Fibroblast of peridontal ligament (primary cell): Measurements from ENCODE around the gene ZNF300.
A peak's percentile ranks its signal among the peaks of the same experiment; 100 is the strongest.
"Not testable (repeated sequence)": the region's sequence is repeated elsewhere in the genome, so short reads cannot be mapped to it uniquely, and the experiment has no call there.

ENCODE experiments used
- DNase-seq: peaks from one replicate; pipeline ENCODE4 v3.0.0-alpha.2; 2010; ENCODE audit errors: extremely low read depth

The ZNF300 gene

GRCh38 chr5:150904479-150905311 is at the start of gene ZNF300:
Gene ZNF300 (minus strand): TSS chr5:150904980. CDS start chr5:150903155, 1,825 bp downstream.
- peak; percentile 93 for DNase-seq

GRCh38 chr5:150948539-150948938 is 43.8 kb upstream of the ZNF300 start:
- no peak for DNase-seq

- DNase-seq: peak; percentile 93
Observed at GRCh38 chr5:150946351-150946905, 41.6 kb upstream of the ZNF300 start.

- DNase-seq: no peak
Observed at GRCh38 chr5:150945947-150946346, 41.2 kb upstream of the ZNF300 start.

DNA sequence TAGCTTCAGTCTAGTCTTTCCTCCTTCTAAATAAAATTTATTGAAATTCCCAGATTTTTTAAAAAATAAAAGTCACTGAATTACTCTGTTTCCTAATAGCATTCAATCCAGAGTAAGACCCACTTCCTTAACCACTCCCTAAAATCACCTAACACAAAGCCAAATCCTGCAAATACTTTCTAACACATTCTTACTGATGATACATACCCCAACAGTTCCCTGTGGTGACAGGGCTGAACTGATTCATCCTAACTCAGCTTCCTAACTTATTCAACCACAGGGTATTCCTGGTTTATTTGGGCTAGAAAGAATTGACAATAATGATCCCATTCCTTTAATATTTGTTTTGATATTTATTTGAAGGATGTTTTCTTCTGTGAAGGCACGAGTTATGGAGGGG is 40.7 kb upstream of the ZNF300 start:
- DNase-seq: no peak

DNA sequence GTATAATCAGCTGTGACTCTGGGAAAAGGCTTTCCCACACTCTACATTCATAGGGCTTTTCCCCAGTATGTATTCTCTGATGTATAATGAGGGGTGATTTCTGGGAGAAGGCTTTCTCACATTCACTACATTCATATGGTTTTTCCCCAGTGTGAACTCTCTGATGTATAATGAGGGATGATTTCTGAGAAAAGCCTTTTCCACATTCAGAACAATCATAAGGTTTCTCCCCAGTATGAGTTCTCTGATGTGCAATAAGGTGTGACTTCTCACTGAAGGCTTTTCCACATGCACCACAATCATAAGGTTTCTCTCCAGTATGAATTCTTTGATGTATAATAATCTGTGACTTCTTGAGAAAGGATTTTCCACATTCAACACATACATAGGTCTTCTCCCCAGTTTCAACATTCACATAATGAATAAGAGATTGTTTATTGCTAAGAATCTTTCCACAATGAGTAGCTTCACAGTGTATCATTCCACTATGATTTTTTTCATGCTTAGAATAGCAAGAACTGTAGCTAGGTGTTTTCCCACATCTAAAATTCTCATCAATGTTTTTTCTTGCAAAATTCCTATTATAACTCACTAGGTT is 26.7 kb upstream of the ZNF300 start:
- no peak for DNase-seq

DNA sequence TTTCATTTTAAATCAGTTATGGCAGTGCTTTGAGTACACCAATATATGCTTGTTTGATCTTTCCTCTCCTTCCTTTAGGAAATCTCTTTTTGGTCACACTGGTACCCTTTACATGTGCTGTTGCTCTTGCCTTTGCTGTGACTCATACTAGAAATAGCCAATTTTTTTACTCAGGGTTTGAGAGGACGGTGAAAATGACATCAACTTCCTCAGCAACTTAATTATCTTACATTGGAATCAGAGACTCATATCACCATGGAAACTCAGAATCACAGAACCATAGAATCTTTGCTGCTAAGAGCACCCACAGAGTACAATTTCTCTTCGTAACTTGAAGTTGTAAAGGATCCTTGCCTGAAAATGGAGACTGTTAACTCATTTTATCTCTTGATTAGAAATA is 13.8 kb upstream of the ZNF300 start:
- peak; percentile 8 for DNase-seq

- DNase-seq: no peak
Observed at GRCh38 chr5:150912312-150912814, 7.6 kb upstream of the ZNF300 start.

DNA sequence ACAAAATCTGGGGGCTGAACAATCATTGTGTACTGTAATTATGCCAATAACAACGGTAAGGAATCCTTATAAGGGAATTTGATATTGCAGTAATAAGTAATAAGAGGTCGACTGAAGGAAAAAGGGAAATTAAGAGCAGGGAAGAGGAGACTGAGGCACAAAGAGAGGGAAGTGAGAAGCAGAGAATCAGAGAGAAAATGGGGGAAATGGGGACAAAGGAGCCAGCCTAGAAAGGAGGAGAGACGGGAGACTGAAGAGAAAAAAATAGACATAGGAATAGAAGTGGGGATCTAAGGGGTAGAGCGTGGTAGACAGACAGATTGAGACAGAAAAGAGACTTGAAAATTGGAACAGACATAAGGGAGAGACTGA is 518 bp upstream of the ZNF300 start:
- DNase-seq: no peak

DNA sequence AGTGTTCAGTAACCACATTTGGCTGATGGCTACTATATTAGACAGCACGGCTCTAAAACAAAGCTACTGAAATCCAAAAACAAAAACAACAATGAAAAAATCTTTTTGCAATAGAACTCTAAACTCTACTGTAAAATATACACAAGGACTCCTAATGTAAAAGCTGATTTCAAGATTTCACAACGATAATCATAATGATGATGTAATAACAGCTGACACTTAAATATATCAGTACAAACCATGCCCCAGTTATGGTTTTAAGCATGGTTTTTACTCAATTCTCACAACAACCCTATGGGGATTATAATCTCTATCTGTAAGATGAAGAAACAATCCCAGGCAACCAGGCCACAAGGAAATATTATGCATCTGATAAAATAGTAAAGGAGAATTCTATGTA is 3.3 kb downstream of the ZNF300 start:
- DNase-seq: no peak

DNA sequence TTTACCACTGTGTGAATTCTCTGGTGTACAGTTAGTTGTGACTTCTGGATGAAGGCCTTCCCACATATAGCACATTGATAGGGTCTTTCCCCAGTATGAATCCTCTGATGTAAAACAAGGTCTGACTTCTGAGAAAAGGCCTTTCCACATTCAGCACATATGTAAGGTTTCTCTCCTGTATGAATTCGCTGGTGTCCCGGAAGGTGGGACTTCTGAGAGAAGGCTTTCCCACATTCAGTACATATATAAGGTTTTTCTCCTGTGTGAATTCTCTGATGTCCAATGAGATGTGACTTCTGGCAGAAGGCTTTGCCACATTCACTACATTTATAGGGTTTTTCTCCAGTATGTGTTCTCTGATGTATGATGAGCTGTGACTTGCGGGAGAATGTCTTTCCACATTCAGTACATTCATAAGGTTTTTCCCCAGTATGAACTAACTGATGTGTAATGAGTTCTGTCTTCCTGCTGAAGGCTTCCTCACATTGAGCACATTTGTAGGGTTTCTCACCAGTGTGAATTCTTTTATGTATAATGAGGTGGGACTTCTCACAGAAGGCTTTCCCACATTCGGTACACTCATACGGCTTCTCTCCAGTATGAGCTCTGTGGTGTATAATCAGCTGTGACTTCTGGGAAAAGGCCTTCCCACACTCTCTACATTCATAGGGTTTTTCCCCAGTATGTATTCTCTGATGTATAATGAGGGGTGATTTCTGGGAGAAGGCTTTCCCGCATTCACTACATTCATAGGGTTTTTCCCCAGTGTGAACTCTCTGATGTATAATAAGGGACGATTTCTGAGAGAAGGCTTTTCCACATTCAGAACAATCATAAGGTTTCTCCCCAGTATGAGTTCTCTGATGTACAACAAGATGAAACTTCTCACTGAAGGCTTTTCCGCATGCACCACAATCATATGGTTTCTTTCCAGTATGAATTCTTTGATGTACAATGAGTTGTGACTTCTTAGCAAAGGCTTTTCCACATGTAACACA is 9.1 kb downstream of the ZNF300 start:
- DNase-seq: no peak

- DNase-seq: peak; percentile 30
Observed at GRCh38 chr5:150879358-150879757, 25.4 kb downstream of the ZNF300 start.

- DNase-seq: no peak
Observed at GRCh38 chr5:150862070-150862469, 42.7 kb downstream of the ZNF300 start.

DNA sequence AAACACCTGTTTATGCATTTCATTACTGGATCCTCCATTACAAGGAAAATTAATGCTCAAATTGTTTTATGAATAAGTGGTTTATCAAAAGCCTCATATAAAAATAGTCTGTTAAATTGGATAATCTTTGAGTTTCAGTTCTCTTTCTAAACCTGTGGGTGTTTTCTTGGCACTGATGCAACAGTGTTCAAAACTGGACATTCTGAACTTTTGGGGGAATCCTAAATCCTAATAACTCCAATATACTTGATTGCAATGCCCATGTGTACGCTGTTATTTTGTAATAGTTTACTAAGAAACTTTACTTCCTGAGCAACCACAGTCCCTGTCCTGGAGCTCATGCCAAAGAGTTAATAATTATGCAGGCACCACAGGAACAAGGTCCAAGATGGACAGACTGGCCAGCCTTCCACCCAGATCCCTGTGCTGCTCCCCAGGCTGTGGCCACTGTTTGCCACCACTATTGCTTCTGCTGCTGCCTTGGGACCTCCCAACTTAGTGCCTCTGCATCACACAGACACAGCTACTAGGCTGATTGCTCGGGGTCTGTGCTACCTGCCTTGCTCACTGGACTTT is 44.4 kb downstream of the ZNF300 start:
- no peak for DNase-seq

- not testable (repeated sequence) for DNase-seq
Observed at GRCh38 chr5:150856700-150857099, 48.1 kb downstream of the ZNF300 start.

- DNase-seq: peak; percentile 2
Observed at GRCh38 chr5:150853561-150853960, 51.2 kb downstream of the ZNF300 start.

- no peak for DNase-seq
Observed at GRCh38 chr5:150851039-150851438, 53.7 kb downstream of the ZNF300 start.

- DNase-seq: no peak
Observed at GRCh38 chr5:150848271-150848670, 56.5 kb downstream of the ZNF300 start.

DNA sequence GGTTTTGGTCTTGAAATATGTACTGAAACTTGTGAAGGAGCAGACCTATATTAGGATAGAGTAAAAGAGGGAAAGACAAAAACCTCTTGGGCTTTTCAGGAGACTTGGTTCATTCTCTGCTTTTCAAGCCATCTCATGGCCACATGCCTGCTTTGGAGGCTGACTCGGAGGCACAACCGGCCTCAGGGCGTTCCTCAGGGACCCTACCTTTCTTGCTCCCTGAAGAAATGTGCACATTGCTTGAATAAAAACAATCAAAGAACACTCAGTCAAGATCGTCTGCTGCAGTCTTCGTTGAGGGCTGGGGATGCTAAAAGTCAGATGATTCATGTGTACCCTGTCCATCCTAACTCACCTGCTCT is 57.5 kb downstream of the ZNF300 start:
- no peak for DNase-seq

DNA sequence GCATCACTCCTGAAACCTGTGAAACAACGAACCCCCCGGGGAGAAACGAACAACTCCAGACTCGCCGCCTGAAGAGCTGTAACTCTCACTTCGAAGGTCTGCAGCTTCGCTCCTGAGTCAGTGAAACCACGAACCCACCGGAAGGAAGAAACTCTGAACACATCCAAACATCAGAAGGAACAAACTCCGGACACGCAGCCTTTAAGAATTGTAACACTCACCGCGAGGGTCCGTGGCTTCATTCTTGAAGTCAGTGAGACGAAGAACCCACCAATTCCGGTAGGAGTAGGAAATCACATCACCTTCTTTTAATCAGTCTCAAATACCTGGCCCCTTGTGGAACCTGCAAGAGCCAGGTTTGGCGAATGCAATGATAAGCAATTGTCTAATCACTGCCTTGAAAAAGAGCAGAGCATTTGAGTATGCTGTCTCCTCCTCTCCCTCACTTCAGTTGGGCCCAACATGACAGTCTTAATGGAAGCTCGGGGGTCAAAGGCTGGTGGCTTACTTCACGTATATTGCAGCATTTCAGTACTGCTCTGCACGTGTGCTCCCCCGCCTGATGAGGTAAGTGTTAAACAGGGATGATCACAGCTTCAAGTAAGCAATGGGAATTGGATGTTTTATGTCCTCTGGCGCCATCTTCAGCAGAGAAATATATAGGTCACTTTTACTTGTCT is 58.0 kb downstream of the ZNF300 start:
- DNase-seq: peak; percentile 91

DNA sequence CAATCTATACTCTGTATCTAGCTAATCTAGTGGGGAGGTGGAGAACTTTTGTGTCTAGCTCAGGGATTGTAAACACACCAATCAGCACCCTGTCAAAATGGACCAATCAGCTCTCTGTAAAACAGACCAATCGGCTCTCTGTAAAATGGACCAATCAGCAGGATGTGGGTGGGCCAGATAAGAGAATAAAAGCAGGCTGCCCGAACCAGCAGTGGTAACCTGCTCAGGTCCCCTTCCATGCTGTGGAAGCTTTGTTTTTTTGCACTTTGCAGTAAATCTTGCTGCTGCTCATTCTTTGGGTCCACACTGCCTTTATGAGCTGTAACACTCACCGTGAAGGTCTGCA is 58.5 kb downstream of the ZNF300 start, which contains the start of gene IRGM:
IRGM (plus strand) TSS at position 214 of the 346 bp plus-strand sequence. CDS start 1,603 bp downstream, outside the sequence.
- not testable (repeated sequence) for DNase-seq
